Measurements from ENCODE around the gene GPHA2. TPM values are rescaled to one million over a fixed set of nuclear protein-coding genes. Genes with fewer than 3 reads are reported as not detected.

Gene GPHA2
- total and polyA plus RNA-seq, 2 of the 13 experiments (the other 11 are each of a cell fraction or from before 2014, with no cell fraction given) = 13.0 to 19.1 TPM

DNA sequence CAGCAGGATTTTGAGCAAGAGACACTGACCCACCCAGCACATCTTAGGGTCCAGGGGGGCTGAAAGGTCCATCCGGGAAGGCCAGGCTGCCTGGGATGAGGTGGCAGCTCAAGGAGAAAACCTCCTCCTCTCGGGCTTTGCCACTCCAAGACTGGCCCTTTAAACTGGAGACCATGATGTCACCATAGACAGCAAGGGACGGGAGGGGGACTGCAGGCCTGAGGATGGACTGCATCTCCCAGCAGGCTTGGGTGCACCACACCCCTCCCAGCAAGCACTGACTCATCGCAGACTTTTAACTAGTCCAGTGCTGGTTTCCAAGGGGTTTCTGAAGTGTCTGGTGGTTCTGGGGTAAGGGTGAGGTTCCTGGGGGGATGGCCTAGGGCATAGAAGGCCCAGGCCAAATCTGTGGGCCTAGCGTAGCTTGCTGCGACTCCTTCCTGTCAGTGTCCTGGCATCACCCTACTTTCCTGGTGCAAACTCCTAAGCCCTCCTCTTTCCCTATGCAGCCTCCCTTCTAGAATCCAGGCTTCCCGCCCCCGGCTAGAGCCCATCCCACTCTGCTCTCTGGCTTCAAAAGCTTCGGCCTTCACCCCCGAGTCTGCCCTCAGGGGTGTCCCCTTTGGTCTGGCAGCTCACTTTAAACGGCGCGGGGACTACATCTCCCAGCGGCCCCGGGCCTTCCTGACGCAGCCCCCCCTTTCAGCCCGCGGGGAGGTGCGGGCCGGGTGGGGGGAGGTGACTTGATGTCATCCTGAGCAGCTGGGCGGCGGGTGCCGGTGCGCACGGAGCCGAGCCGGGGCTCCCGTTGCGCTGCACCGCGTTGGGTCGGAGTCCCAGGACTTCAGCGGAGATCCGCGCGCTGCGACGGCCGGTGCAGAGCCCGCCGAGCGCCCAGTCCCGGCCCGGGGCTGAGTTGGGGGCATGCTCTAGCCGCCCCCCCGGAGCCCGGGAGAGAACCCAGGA, 11.5 kb downstream of the GPHA2 start, which contains the start of gene PPP2R5B (continued):
- TF ChIP-seq, protein P1, sequence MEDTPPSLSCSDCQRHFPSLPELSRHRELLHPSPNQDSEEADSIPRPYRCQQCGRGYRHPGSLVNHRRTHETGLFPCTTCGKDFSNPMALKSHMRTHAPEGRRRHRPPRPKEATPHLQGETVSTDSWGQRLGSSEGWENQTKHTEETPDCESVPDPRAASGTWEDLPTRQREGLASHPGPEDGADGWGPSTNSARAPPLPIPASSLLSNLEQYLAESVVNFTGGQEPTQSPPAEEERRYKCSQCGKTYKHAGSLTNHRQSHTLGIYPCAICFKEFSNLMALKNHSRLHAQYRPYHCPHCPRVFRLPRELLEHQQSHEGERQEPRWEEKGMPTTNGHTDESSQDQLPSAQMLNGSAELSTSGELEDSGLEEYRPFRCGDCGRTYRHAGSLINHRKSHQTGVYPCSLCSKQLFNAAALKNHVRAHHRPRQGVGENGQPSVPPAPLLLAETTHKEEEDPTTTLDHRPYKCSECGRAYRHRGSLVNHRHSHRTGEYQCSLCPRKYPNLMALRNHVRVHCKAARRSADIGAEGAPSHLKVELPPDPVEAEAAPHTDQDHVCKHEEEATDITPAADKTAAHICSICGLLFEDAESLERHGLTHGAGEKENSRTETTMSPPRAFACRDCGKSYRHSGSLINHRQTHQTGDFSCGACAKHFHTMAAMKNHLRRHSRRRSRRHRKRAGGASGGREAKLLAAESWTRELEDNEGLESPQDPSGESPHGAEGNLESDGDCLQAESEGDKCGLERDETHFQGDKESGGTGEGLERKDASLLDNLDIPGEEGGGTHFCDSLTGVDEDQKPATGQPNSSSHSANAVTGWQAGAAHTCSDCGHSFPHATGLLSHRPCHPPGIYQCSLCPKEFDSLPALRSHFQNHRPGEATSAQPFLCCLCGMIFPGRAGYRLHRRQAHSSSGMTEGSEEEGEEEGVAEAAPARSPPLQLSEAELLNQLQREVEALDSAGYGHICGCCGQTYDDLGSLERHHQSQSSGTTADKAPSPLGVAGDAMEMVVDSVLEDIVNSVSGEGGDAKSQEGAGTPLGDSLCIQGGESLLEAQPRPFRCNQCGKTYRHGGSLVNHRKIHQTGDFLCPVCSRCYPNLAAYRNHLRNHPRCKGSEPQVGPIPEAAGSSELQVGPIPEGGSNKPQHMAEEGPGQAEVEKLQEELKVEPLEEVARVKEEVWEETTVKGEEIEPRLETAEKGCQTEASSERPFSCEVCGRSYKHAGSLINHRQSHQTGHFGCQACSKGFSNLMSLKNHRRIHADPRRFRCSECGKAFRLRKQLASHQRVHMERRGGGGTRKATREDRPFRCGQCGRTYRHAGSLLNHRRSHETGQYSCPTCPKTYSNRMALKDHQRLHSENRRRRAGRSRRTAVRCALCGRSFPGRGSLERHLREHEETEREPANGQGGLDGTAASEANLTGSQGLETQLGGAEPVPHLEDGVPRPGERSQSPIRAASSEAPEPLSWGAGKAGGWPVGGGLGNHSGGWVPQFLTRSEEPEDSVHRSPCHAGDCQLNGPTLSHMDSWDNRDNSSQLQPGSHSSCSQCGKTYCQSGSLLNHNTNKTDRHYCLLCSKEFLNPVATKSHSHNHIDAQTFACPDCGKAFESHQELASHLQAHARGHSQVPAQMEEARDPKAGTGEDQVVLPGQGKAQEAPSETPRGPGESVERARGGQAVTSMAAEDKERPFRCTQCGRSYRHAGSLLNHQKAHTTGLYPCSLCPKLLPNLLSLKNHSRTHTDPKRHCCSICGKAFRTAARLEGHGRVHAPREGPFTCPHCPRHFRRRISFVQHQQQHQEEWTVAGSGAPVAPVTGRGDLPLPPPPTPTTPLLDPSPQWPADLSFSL (CRISPR knock-in tag; IDR thresholded peaks at IDR 0.05) = no peak
- TF ChIP-seq, protein P2, sequence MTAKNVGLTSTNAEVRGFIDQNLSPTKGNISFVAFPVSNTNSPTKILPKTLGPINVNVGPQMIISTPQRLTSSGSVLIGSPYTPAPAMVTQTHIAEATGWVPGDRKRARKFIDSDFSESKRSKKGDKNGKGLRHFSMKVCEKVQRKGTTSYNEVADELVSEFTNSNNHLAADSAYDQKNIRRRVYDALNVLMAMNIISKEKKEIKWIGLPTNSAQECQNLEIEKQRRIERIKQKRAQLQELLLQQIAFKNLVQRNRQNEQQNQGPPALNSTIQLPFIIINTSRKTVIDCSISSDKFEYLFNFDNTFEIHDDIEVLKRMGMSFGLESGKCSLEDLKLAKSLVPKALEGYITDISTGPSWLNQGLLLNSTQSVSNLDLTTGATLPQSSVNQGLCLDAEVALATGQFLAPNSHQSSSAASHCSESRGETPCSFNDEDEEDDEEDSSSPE (CRISPR knock-in tag; IDR thresholded peaks at IDR 0.05) = peak; percentile 71
- TF ChIP-seq SRSF4 (IDR thresholded peaks at IDR 0.05; ENCODE audit: low read depth, low read length, poor library complexity, severe bottlenecking) (no peak), HHEX (CRISPR knock-in tag; IDR thresholded peaks at IDR 0.05) (no peak), ZSCAN29 (CRISPR knock-in tag; conservative IDR thresholded peaks at IDR 0.05) (no peak), PRPF4 (IDR thresholded peaks at IDR 0.05; ENCODE audit: low read depth, low read length, poor library complexity, severe bottlenecking) (no peak), ATF1 (CRISPR knock-in tag; IDR thresholded peaks at IDR 0.05) (peak; percentile 89), JUND (CRISPR knock-in tag; IDR thresholded peaks at IDR 0.05) (peak; percentile 98), ZNF329 (CRISPR knock-in tag; IDR thresholded peaks at IDR 0.05; ENCODE audit: low read depth) (no peak), GPN1 (CRISPR knock-in tag; IDR thresholded peaks at IDR 0.05; ENCODE audit: borderline replicate concordance) (no peak), WIZ (CRISPR knock-in tag; IDR thresholded peaks at IDR 0.05) (no peak), NCOR1 (IDR thresholded peaks at IDR 0.05; ENCODE audit: borderline replicate concordance, low read length) (no peak), ZNF674 (CRISPR knock-in tag; IDR thresholded peaks at IDR 0.05; ENCODE audit: low read depth) (no peak), ZNF747 (CRISPR knock-in tag; IDR thresholded peaks at IDR 0.05; ENCODE audit: borderline replicate concordance) (no peak), SRF (IDR thresholded peaks at IDR 0.05; ENCODE audit: low read depth, low read length) (no peak), ELF4 (CRISPR knock-in tag; IDR thresholded peaks at IDR 0.05; ENCODE audit: borderline replicate concordance) (no peak), ZNF343 (CRISPR knock-in tag; IDR thresholded peaks at IDR 0.05) (no peak)
- TF ChIP-seq, protein P3, sequence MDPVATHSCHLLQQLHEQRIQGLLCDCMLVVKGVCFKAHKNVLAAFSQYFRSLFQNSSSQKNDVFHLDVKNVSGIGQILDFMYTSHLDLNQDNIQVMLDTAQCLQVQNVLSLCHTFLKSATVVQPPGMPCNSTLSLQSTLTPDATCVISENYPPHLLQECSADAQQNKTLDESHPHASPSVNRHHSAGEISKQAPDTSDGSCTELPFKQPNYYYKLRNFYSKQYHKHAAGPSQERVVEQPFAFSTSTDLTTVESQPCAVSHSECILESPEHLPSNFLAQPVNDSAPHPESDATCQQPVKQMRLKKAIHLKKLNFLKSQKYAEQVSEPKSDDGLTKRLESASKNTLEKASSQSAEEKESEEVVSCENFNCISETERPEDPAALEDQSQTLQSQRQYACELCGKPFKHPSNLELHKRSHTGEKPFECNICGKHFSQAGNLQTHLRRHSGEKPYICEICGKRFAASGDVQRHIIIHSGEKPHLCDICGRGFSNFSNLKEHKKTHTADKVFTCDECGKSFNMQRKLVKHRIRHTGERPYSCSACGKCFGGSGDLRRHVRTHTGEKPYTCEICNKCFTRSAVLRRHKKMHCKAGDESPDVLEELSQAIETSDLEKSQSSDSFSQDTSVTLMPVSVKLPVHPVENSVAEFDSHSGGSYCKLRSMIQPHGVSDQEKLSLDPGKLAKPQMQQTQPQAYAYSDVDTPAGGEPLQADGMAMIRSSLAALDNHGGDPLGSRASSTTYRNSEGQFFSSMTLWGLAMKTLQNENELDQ (CRISPR knock-in tag; IDR thresholded peaks at IDR 0.05; ENCODE audit: borderline replicate concordance) = no peak

Data from HepG2 (cell line).